Hepatocyte (in vitro differentiated cells): ENCODE results near the gene TFCP2. TPM values are rescaled to one million over a fixed set of nuclear protein-coding genes. Genes with fewer than 3 reads are reported as not detected.

ENCODE experiments used
- DNase-seq: peaks from one replicate; pipeline ENCODE4 v3.0.0-alpha.2; 2016; ENCODE audit warnings: low spot score
- H2AFZ ChIP-seq: fragments of 200-600 bp; sonication (generic); 2 replicates; pipeline ENCODE4 v1.6.0; 2016; ENCODE audit warnings: antibody characterized with exemption, mild to moderate bottlenecking
- H3K27ac ChIP-seq: fragments of 200-600 bp; sonication (generic); 2 replicates; pipeline ENCODE4 v1.5.1; 2016; ENCODE audit warnings: mild to moderate bottlenecking
- H3K27me3 ChIP-seq: fragments of 200-600 bp; sonication (generic); 2 replicates; pipeline ENCODE4 v1.6.1; 2016
- H3K36me3 ChIP-seq: fragments of 200-600 bp; sonication (generic); replicated peaks from 2 replicates; pipeline ENCODE4 v1.5.1; 2016; ENCODE audit warnings: low read depth; ENCODE audit not compliant: insufficient read depth
- H3K4me1 ChIP-seq: fragments of 200-600 bp; sonication (generic); 2 replicates; pipeline ENCODE4 v1.5.1; 2016; ENCODE audit warnings: mild to moderate bottlenecking, moderate library complexity; ENCODE audit not compliant: insufficient read depth
- H3K4me2 ChIP-seq: fragments of 200-600 bp; sonication (generic); 2 replicates; pipeline ENCODE4 v1.6.0; 2016
- H3K4me3 ChIP-seq: fragments of 200-600 bp; sonication (generic); 2 replicates; pipeline ENCODE4 v1.5.1; 2016; ENCODE audit warnings: mild to moderate bottlenecking
- H3K79me2 ChIP-seq: fragments of 200-600 bp; sonication (generic); 2 replicates; pipeline ENCODE4 v1.6.0; 2017; ENCODE audit warnings: mild to moderate bottlenecking
- H3K9me2 ChIP-seq: fragments of 200-600 bp; sonication (generic); replicated peaks from 2 replicates; pipeline ENCODE4 v1.6.0; 2017; ENCODE audit warnings: mild to moderate bottlenecking; ENCODE audit not compliant: insufficient read depth
- H3K9me3 ChIP-seq: fragments of 200-600 bp; sonication (generic); 2 replicates; pipeline ENCODE4 v1.5.1; 2016; ENCODE audit warnings: low read depth, mild to moderate bottlenecking
- H4K20me1 ChIP-seq: fragments of 200-600 bp; sonication (generic); 2 replicates; pipeline ENCODE4 v1.6.0; 2016; ENCODE audit warnings: mild to moderate bottlenecking; ENCODE audit not compliant: insufficient read depth, poor library complexity, severe bottlenecking
- EZH2 ChIP-seq: fragments of 200-600 bp; sonication (generic); IDR thresholded peaks from 2 replicates; pipeline ENCODE4 v1.6.1; 2016; ENCODE audit warnings: antibody characterized with exemption, mild to moderate bottlenecking, borderline replicate concordance
- EZH2phosphoT487 ChIP-seq: fragments of 200-600 bp; sonication (generic); IDR thresholded peaks from one replicate; pipeline ENCODE4 v1.6.1; 2018; ENCODE audit warnings: antibody characterized with exemption, mild to moderate bottlenecking, low read depth, moderate library complexity; ENCODE audit not compliant: unreplicated experiment, severe bottlenecking
- WGBS: methylation state at CpG from one replicate; pipeline ENCODE4 v1.1.6; 2016; ENCODE audit warnings: low lambda C conversion rate; ENCODE audit errors: missing lambda C conversion rate; 5-methylcytosine and 5-hydroxymethylcytosine counted together
- polyA plus RNA-seq: library from polyadenylated mRNA; unstranded; fragments of >200 nt; fragmentation: Nextera tagmentation; extraction: Ambion mirVana; gene quantifications from 2 replicates; pipeline ENCODE4 v1.2.1, GENCODE V29; 2016
- total RNA-seq: library from RNA; depleted of rRNA; stranded (reverse); fragments of >200 nt; gene quantifications from 2 replicates; pipeline ENCODE4 v1.2.3, GENCODE V29; 2014
- TF ChIP-seq, protein P1 (sequence below): fragments of 200-600 bp; sonication (generic); IDR thresholded peaks from 2 replicates; pipeline ENCODE4 v1.5.1; 2016; ENCODE audit warnings: antibody characterized with exemption, mild to moderate bottlenecking; ENCODE audit not compliant: poor library complexity

The TFCP2 gene
- total and polyA plus RNA-seq, 2 experiments from 2014 or later: 6.9 to 10.4 TPM

DNA sequence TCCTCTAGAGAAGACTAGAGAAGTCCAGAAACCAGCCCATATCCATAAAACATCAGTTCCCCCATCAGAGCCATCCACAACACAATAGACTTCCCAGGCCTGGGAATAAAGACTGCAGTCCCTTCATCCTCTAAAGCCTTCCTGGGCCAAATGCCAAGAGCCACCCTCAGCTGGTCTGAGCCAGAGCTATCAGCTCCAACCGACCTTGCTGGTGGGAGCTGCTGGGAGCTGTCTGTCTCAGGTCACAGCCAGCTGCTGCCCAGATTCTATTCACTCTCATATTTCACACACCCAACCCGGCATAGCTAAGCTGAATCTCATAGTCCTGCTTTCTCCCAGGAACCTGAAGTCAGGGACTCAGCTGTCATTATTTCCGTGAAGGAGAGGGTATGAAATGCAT lies 10.9 kb upstream of the TFCP2 start:
- H3K36me3 ChIP-seq: no peaks in the 10 kb centered on the region
- H3K27me3 ChIP-seq: no peaks in the 10 kb centered on the region
- no peaks in the 10 kb centered on the region for H3K4me1 ChIP-seq
- TF ChIP-seq, protein P1, sequence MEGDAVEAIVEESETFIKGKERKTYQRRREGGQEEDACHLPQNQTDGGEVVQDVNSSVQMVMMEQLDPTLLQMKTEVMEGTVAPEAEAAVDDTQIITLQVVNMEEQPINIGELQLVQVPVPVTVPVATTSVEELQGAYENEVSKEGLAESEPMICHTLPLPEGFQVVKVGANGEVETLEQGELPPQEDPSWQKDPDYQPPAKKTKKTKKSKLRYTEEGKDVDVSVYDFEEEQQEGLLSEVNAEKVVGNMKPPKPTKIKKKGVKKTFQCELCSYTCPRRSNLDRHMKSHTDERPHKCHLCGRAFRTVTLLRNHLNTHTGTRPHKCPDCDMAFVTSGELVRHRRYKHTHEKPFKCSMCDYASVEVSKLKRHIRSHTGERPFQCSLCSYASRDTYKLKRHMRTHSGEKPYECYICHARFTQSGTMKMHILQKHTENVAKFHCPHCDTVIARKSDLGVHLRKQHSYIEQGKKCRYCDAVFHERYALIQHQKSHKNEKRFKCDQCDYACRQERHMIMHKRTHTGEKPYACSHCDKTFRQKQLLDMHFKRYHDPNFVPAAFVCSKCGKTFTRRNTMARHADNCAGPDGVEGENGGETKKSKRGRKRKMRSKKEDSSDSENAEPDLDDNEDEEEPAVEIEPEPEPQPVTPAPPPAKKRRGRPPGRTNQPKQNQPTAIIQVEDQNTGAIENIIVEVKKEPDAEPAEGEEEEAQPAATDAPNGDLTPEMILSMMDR: no peak
- TF ChIP-seq EZH2phosphoT487 (no peak), EZH2 (no peak)
- no peaks in the 10 kb centered on the region for H3K9me2 ChIP-seq
- no peak overlapping the region for H3K4me2 ChIP-seq
- no peak overlapping the region for H2AFZ ChIP-seq
- no peak overlapping the region for H3K4me3 ChIP-seq
- no peaks in the 10 kb centered on the region for H3K9me3 ChIP-seq
- H3K79me2 ChIP-seq: no peaks in the 10 kb centered on the region
- H3K27ac ChIP-seq: no peak overlapping the region
- no peaks in the 10 kb centered on the region for H4K20me1 ChIP-seq
- 49% methylated on average over 3 of the region's 3 CpGs for WGBS
- DNase-seq: peak; percentile 61

GRCh38 chr12:51183349-51183748 lies 10.4 kb upstream of the TFCP2 start:
- H3K36me3 ChIP-seq: no peaks in the 10 kb centered on the region
- TF ChIP-seq, protein P1: no peak
- no peak for TF ChIP-seq EZH2
- H3K9me3 ChIP-seq: no peaks in the 10 kb centered on the region
- no peak overlapping the region for H3K4me2 ChIP-seq
- no peak overlapping the region for H3K4me3 ChIP-seq
- no peaks in the 10 kb centered on the region for H3K4me1 ChIP-seq
- WGBS: 93% methylated on average over 3 of the region's 3 CpGs
- H2AFZ ChIP-seq: no peak overlapping the region
- H3K9me2 ChIP-seq: no peaks in the 10 kb centered on the region
- no peaks in the 10 kb centered on the region for H3K27me3 ChIP-seq
- H3K79me2 ChIP-seq: no peaks in the 10 kb centered on the region
- H4K20me1 ChIP-seq: no peaks in the 10 kb centered on the region
- no peak for DNase-seq
- no peak overlapping the region for H3K27ac ChIP-seq

GRCh38 chr12:51181558-51181957 lies 8.6 kb upstream of the TFCP2 start:
- H3K27me3 ChIP-seq: no peaks in the 10 kb centered on the region
- H3K36me3 ChIP-seq: no peaks in the 10 kb centered on the region
- TF ChIP-seq, protein P1: no peak
- no peak for TF ChIP-seq EZH2phosphoT487
- TF ChIP-seq EZH2: no peak
- H3K4me1 ChIP-seq: no peaks in the 10 kb centered on the region
- no peak overlapping the region for H2AFZ ChIP-seq
- H3K4me3 ChIP-seq: no peak overlapping the region
- no peak overlapping the region for H3K27ac ChIP-seq
- WGBS: 71% methylated on average over 5 of the region's 5 CpGs
- H3K9me3 ChIP-seq: no peaks in the 10 kb centered on the region
- DNase-seq: no peak
- no peak overlapping the region for H3K4me2 ChIP-seq
- no peaks in the 10 kb centered on the region for H3K9me2 ChIP-seq
- H4K20me1 ChIP-seq: no peaks in the 10 kb centered on the region
- no peaks in the 10 kb centered on the region for H3K79me2 ChIP-seq

DNA sequence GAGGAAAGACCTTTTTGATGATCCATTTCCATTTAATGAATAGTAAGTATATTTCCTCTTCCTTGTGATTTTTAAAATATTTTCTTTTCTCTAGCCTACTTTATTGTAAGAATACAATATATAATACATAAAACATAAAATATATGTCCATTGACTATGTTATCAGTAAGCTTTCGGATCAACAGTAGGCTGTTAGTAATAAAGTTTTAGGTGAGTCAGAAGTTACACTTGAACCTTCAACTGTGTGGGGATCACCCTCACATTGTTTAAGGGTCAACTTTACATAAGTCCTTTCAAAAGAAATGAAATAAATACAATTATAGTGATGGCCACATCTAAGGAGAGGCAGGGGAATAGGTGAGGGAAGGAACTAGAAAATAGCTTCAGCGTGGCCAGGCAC lies 5.0 kb upstream of the TFCP2 start:
- no peak overlapping the region for H2AFZ ChIP-seq
- H3K9me3 ChIP-seq: no peaks in the 10 kb centered on the region
- TF ChIP-seq, protein P1: no peak
- TF ChIP-seq EZH2phosphoT487 (no peak), EZH2 (no peak)
- H3K27me3 ChIP-seq: no peaks in the 10 kb centered on the region
- no peaks in the 10 kb centered on the region for H3K4me1 ChIP-seq
- no peak for DNase-seq
- H3K27ac ChIP-seq: no peak overlapping the region
- H3K9me2 ChIP-seq: no peaks in the 10 kb centered on the region
- H4K20me1 ChIP-seq: no peaks in the 10 kb centered on the region
- H3K4me3 ChIP-seq: no peak overlapping the region
- H3K36me3 ChIP-seq: no peaks in the 10 kb centered on the region
- 79% methylated on average over 2 of the region's 2 CpGs for WGBS
- no peaks in the 10 kb centered on the region for H3K79me2 ChIP-seq
- H3K4me2 ChIP-seq: no peak overlapping the region
